Loucy (cell line): ENCODE measurements around the gene SLC34A3.
"Not testable (repeated sequence)": the region's sequence is repeated elsewhere in the genome, so short reads cannot be mapped to it uniquely, and the experiment has no call there.

Experiments used
- H2AFZ ChIP-seq: fragments of 200-600 bp; sonication (generic); 2 replicates; pipeline ENCODE4 v1.6.0; 2016; ENCODE audit warnings: antibody characterized with exemption, mild to moderate bottlenecking, low read length, moderate library complexity
- H3F3A ChIP-seq: fragments of 200-600 bp; 2 replicates; pipeline ENCODE4 v1.6.0; 2016; ENCODE audit warnings: antibody characterized with exemption, low read depth, mild to moderate bottlenecking
- H3K27me3 ChIP-seq: fragments of 200-600 bp; sonication (generic); 2 replicates; pipeline ENCODE4 v1.6.1; 2014; ENCODE audit warnings: low read length, mild to moderate bottlenecking; ENCODE audit not compliant: insufficient read depth, poor library complexity, severe bottlenecking
- H3K36me3 ChIP-seq: fragments of 200-600 bp; sonication (generic); 2 replicates; pipeline ENCODE4 v1.6.1; 2016; ENCODE audit warnings: low read length; ENCODE audit not compliant: insufficient read depth
- H3K4me1 ChIP-seq: fragments of 200-600 bp; sonication (generic); 2 replicates; pipeline ENCODE4 v1.5.1; 2014; ENCODE audit warnings: low read length, mild to moderate bottlenecking; ENCODE audit not compliant: insufficient read depth, poor library complexity, severe bottlenecking
- H3K4me2 ChIP-seq: fragments of 200-600 bp; sonication (generic); 2 replicates; pipeline ENCODE4 v1.6.0; 2014; ENCODE audit warnings: antibody characterized with exemption, low read length, low read depth, mild to moderate bottlenecking; ENCODE audit not compliant: poor library complexity, severe bottlenecking
- H3K4me3 ChIP-seq: fragments of 200-600 bp; sonication (generic); 2 replicates; pipeline ENCODE4 v1.5.1; 2014; ENCODE audit warnings: low read length, mild to moderate bottlenecking, mixed read lengths; ENCODE audit not compliant: poor library complexity, severe bottlenecking
- H3K79me2 ChIP-seq: fragments of 200-600 bp; sonication (generic); 2 replicates; pipeline ENCODE4 v1.6.1; 2014; ENCODE audit warnings: low read length; ENCODE audit not compliant: insufficient read depth
- H3K9ac ChIP-seq: fragments of 200-600 bp; sonication (generic); 2 replicates; pipeline ENCODE4 v1.6.0; 2014; ENCODE audit warnings: mild to moderate bottlenecking, low read depth, low read length, moderate library complexity; ENCODE audit not compliant: poor library complexity, severe bottlenecking
- H3K9me2 ChIP-seq: fragments of 200-600 bp; sonication (generic); replicated peaks from 2 replicates; pipeline ENCODE4 v1.6.1; 2016; ENCODE audit warnings: low read depth, low read length, mixed read lengths
- H3K9me3 ChIP-seq: fragments of 200-600 bp; sonication (generic); 2 replicates; pipeline ENCODE4 v1.6.1; 2014; ENCODE audit warnings: mild to moderate bottlenecking, antibody characterized with exemption, low read length, low read depth; ENCODE audit not compliant: insufficient read depth
- H4K20me1 ChIP-seq: fragments of 200-600 bp; sonication (generic); 2 replicates; pipeline ENCODE4 v1.6.0; 2014; ENCODE audit warnings: antibody characterized with exemption, low read length, mild to moderate bottlenecking; ENCODE audit not compliant: insufficient read depth, poor library complexity, severe bottlenecking
- EZH2phosphoT487 ChIP-seq: fragments of 200-600 bp; IDR thresholded peaks from 2 replicates; pipeline ENCODE4 v1.6.1; 2018; ENCODE audit warnings: antibody characterized with exemption, mild to moderate bottlenecking, moderate library complexity, borderline replicate concordance
- TF ChIP-seq, protein P1 (sequence below): fragments of 200-600 bp; sonication (generic); conservative IDR thresholded peaks from 2 replicates; pipeline ENCODE4 v1.5.1; 2014; ENCODE audit warnings: mild to moderate bottlenecking, antibody characterized with exemption, low read length

Gene SLC34A3

DNA sequence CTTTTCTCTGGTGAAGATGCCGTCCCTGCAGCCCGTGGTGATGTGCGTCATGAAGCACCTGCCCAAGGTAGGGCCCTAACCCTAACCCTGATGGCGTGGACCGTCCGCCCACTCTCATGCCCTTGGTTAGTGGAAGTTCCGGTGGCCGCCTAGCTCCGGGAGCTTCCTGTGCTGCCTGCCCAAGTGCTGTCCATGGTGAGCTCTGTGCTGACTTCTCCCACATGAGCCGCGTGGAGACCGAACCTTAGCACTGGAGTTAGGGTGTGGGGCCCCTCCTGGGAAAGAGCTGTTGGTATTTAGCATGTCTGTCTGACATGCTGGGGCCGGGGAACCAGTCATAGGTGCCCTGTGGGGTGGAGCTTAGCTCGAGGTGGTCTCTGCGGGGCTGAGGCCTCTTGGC, 25.7 kb downstream of the SLC34A3 start:
- H4K20me1 ChIP-seq = peaks cover 18% of the 10 kb centered on the region
- no peaks in the 10 kb centered on the region for H3K36me3 ChIP-seq
- H3K4me2 ChIP-seq = peak overlapping the region; percentile 78
- peaks cover 4% of the 10 kb centered on the region for H3K27me3 ChIP-seq
- H2AFZ ChIP-seq = no peak overlapping the region
- no peaks in the 10 kb centered on the region for H3F3A ChIP-seq
- TF ChIP-seq, protein P1, sequence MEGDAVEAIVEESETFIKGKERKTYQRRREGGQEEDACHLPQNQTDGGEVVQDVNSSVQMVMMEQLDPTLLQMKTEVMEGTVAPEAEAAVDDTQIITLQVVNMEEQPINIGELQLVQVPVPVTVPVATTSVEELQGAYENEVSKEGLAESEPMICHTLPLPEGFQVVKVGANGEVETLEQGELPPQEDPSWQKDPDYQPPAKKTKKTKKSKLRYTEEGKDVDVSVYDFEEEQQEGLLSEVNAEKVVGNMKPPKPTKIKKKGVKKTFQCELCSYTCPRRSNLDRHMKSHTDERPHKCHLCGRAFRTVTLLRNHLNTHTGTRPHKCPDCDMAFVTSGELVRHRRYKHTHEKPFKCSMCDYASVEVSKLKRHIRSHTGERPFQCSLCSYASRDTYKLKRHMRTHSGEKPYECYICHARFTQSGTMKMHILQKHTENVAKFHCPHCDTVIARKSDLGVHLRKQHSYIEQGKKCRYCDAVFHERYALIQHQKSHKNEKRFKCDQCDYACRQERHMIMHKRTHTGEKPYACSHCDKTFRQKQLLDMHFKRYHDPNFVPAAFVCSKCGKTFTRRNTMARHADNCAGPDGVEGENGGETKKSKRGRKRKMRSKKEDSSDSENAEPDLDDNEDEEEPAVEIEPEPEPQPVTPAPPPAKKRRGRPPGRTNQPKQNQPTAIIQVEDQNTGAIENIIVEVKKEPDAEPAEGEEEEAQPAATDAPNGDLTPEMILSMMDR = no peak
- TF ChIP-seq EZH2phosphoT487 = no peak
- H3K4me3 ChIP-seq = peak overlapping the region; percentile 91
- H3K9me2 ChIP-seq = no peaks in the 10 kb centered on the region
- H3K4me1 ChIP-seq = peaks cover 34% of the 10 kb centered on the region
- H3K9me3 ChIP-seq = no peaks in the 10 kb centered on the region
- H3K79me2 ChIP-seq = peaks cover 40% of the 10 kb centered on the region
- peak overlapping the region; percentile 88 for H3K9ac ChIP-seq

DNA sequence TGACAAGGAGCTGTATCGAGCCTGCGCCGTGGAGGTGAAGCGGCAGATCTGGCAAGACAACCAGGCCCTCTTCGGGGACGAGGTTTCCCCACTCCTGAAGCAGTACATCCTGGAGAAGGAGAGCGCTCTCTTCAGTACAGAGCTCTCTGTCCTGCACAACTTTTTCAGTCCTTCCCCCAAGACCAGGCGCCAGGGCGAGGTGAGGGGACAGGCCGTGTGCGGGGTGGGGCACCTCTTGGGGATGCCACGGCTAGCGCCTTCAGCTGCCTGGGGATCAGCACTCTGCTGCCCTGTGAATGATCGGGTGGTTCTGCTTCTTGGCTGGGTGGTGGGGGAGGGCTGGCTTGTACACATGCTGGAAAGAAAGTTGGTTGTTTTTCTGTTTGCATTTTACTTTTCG, 26.2 kb downstream of the SLC34A3 start:
- Histone ChIP-seq H3K4me2 (peak overlapping the region; percentile 78), H4K20me1 (peaks cover 18% of the 10 kb centered on the region), H3K36me3 (no peaks in the 10 kb centered on the region), H3K9me3 (no peaks in the 10 kb centered on the region), H3K4me1 (peaks cover 34% of the 10 kb centered on the region), H3K9ac (peak overlapping the region; percentile 88), H3K79me2 (peaks cover 40% of the 10 kb centered on the region), H3K9me2 (no peaks in the 10 kb centered on the region), H2AFZ (no peak overlapping the region), H3K27me3 (peaks cover 4% of the 10 kb centered on the region), H3F3A (no peaks in the 10 kb centered on the region), H3K4me3 (peak overlapping the region; percentile 91)
- no peak for TF ChIP-seq EZH2phosphoT487
- TF ChIP-seq, protein P1 = no peak

DNA sequence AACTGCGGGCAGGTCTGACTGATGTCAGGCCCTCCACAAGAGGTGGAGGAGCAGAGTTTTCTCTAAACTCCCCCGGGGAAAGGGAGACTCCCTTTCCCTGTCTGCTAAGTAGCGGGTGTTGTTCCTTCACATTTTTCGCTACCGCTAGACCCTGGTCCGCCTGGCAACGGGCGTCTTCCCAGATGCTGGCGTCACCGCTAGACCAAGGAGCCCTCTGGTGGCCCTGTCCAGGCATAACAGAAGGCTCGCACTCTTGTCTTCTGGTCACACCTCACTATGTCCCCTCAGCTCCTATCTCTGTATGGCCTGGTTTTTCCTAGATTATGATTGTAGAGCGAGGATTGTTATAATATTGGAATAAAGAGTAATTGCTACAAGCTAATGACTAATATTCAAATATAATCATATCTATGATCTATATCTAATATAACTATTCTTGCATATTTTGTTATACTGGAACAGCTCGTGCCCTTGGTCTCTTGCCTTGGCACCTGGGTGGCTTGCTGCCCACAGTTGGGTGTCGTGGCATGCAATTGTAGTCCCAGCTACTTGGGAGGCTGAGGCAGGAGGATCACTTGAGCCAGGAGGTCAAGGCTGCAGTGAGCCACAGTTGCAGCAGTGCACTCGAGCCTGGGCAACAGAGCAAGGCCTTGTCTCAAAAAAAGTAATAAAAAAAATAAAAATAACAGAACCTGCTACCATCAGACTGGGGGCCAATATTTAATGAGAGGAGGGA, 31.6 kb downstream of the SLC34A3 start:
- not testable (repeated sequence) for H3K9me2 ChIP-seq, H3F3A ChIP-seq, H3K4me2 ChIP-seq, H3K9me3 ChIP-seq, H3K9ac ChIP-seq, H4K20me1 ChIP-seq, H3K27me3 ChIP-seq, H3K79me2 ChIP-seq, H3K4me1 ChIP-seq, H2AFZ ChIP-seq, H3K4me3 ChIP-seq, H3K36me3 ChIP-seq
- TF ChIP-seq, protein P1 = peak; percentile 40
